Measurements from ENCODE around the gene XXYLT1. TPM values are rescaled to one million over a fixed set of nuclear protein-coding genes. Genes with fewer than 3 reads are reported as not detected.
"Not testable (repeated sequence)": the region's sequence is repeated elsewhere in the genome, so short reads cannot be mapped to it uniquely, and the experiment has no call there.

The XXYLT1 gene
- total and polyA plus RNA-seq, 7 donors, result 2.5 to 13.8 (median 11.1) TPM

DNA sequence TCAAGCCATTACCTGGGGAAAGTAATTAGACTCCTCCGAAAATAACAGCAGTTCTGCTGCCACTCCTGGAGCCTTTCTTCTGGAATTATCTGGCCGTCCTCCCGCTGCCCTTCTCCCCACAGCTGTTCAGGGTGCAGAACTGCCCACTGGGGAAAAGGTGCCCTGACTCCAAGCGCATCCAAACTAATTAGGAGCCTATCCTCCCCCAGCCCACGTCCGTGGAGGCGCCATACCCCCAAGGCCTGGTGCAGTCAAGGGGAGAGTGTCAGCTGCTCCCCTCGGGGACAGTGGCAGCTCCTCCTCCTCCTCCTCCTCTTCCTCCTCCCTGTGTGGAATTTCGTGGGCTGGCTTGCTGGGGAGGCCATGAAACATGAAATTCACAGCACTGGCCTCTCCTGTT lies 177.2 kb downstream of the XXYLT1 start:
- H3K9me3 ChIP-seq, result no peaks in the 10 kb centered on the region
- TF ChIP-seq EP300 (IDR thresholded peaks at IDR 0.05) (no peak), POLR2AphosphoS5 (IDR thresholded peaks at IDR 0.05) (no peak), POLR2A (IDR thresholded peaks at IDR 0.05) (no peak)
- TF ChIP-seq, protein P1, sequence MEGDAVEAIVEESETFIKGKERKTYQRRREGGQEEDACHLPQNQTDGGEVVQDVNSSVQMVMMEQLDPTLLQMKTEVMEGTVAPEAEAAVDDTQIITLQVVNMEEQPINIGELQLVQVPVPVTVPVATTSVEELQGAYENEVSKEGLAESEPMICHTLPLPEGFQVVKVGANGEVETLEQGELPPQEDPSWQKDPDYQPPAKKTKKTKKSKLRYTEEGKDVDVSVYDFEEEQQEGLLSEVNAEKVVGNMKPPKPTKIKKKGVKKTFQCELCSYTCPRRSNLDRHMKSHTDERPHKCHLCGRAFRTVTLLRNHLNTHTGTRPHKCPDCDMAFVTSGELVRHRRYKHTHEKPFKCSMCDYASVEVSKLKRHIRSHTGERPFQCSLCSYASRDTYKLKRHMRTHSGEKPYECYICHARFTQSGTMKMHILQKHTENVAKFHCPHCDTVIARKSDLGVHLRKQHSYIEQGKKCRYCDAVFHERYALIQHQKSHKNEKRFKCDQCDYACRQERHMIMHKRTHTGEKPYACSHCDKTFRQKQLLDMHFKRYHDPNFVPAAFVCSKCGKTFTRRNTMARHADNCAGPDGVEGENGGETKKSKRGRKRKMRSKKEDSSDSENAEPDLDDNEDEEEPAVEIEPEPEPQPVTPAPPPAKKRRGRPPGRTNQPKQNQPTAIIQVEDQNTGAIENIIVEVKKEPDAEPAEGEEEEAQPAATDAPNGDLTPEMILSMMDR (IDR thresholded peaks at IDR 0.05), result no peak
- intact Hi-C loops (cut with DNase I), result no loop called here
- WGBS, 2 donors, result 58 to 89% methylated on average over 9 of the region's 9 CpGs
- H3K4me3 ChIP-seq, result no peak overlapping the region
- H3K4me1 ChIP-seq, result no peaks in the 10 kb centered on the region
- no peak overlapping the region for H3K27ac ChIP-seq
- DNase-seq, result no peak
- no peaks in the 10 kb centered on the region for H3K36me3 ChIP-seq
- no peaks in the 10 kb centered on the region for H3K27me3 ChIP-seq

DNA sequence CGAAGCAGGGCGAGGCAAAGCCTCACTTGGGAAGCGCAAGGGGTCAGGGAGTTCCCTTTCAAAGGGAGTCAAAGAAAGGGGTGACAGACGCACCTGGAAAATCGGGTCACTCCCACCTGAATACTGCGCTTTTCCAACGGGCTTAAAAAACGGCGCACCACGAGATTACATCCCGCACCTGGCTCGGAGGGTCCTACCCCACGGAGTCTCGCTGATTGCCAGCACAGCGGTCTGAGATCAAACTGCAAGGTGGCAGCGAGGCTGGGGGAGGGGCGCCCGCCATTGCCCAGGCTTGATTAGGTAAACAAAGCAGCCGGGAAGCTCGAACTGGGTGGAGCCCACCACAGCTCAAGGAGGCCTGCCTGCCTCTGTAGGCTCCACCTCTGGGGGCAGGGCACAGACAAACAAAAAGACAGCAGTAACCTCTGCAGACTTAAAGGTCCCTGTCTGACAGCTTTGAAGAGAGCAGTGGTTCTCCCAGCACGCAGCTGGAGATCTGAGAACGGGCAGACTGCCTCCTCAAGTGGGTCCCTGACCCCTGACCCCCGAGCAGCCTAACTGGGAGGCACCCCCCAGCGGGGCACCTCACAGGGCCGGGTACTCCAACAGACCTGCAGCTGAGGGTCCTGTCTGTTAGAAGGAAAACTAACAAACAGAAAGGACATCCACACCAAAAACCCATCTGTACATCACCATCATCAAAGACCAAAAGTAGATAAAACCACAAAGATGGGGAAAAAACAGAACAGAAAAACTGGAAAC lies 182.9 kb downstream of the XXYLT1 start:
- DNase-seq; H3K9me3 ChIP-seq; intact Hi-C loops (cut with DNase I); H3K27me3 ChIP-seq; H3K4me1 ChIP-seq; H3K36me3 ChIP-seq: not testable (repeated sequence)
- Histone ChIP-seq H3K4me3 (peak overlapping the region in 2 of 4 donors; percentile 5 to 26), H3K27ac (peak overlapping the region in 1 of 4 donors; percentile 34)
- 14 to 32% methylated on average over 19 to 23 of the region's 25 CpGs for WGBS, 2 donors

DNA sequence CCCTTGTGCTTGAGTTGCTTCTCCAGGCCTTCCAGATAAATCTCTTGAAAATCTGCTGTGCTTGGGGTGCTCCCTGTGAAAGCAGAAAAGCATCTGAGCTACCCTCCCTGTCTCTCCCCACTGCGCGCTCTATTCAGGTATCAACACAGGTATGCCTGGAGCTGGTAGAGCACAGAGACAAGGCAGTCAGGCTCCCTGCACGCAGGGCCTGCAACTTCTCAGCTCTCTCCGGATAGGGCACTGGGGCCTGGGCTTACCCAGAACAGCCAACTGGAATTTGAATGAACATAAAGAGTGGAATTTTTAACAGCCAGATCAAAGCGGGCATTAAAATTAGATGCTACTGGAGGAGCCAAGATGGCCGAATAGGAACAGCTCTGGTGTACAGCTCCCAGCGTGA lies 183.6 kb downstream of the XXYLT1 start:
- H3K4me3 ChIP-seq, result peak overlapping the region in 2 of 4 donors; percentile 5 to 26

DNA sequence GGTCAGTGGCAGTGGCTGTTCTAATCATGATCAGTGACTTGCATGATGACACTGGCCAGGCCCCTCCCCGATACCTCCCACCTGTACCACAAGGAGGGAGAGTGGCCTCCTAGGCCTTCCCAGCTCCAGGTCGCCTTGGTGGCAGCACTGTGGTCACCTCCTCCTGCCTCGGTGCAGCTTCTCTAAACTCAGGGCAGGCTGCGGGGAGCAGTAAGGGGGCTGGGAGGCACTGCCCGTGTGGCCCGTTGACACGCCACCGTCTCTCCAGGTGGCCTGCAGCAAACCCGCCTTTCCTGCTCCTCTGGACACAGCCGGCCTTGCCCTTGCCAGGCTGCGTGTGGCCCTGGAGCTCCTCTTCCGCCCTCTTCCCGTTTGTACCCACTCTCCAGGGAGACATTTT lies 184.1 kb downstream of the XXYLT1 start:
- Histone ChIP-seq H3K9me3 (no peaks in the 10 kb centered on the region), H3K4me3 (no peak overlapping the region), H3K36me3 (no peaks in the 10 kb centered on the region), H3K27ac (peak overlapping the region in 1 of 4 donors; percentile 34), H3K27me3 (no peaks in the 10 kb centered on the region), H3K4me1 (peaks cover 0 to 5% (median 1%) of the 10 kb centered on the region in 4 donors)
- DNase-seq, result no peak
- intact Hi-C loops (cut with DNase I), result no loop called here
- WGBS, 2 donors, result 90 to 92% methylated on average over 13 of the region's 13 CpGs
- TF ChIP-seq POLR2AphosphoS5 (IDR thresholded peaks at IDR 0.05), result no peak
- no peak for TF ChIP-seq POLR2A (IDR thresholded peaks at IDR 0.05)
- TF ChIP-seq, protein P1 (IDR thresholded peaks at IDR 0.05), result no peak
- TF ChIP-seq EP300 (IDR thresholded peaks at IDR 0.05), result no peak

More for the DNA sequence above, 183.6 kb downstream of the XXYLT1 start:
- WGBS, 2 donors, result 63 to 71% methylated on average over 7 of the region's 7 CpGs
- no peak for TF ChIP-seq POLR2AphosphoS5 (IDR thresholded peaks at IDR 0.05)
- TF ChIP-seq, protein P1 (IDR thresholded peaks at IDR 0.05), result no peak
- TF ChIP-seq EP300 (IDR thresholded peaks at IDR 0.05), result no peak
- TF ChIP-seq POLR2A (IDR thresholded peaks at IDR 0.05), result no peak
- no peak for DNase-seq
- intact Hi-C loops (cut with DNase I), result no loop called here
- Histone ChIP-seq H3K9me3 (no peaks in the 10 kb centered on the region), H3K4me1 (peaks cover 0 to under 1% (median 0%) of the 10 kb centered on the region in 4 donors), H3K27me3 (no peaks in the 10 kb centered on the region), H3K36me3 (no peaks in the 10 kb centered on the region), H3K27ac (peak overlapping the region in 1 of 4 donors; percentile 34)

DNA sequence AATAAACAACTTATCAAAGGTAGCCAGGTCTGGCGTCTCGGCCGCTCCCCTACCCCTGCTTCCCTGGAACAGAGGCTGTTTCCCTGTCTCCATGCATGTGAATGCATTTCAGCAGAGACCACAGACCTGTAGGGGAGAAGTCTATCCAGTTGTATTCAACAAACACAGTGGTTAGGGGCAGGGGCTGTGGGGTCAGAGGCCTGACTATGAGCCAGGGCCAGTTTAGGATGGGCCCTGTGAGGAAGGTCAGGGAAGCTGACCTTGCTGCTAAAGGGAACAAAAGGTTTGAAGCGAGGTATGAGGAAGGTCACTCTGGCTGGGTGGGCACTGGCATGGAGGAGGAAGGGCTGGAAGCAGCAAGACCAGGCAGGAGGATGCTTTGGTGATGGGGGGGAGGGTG lies 184.6 kb downstream of the XXYLT1 start:
- Histone ChIP-seq H3K36me3 (no peaks in the 10 kb centered on the region), H3K27ac (no peak overlapping the region), H3K27me3 (no peaks in the 10 kb centered on the region), H3K4me3 (no peak overlapping the region), H3K9me3 (no peaks in the 10 kb centered on the region), H3K4me1 (peaks cover 0 to 10% (median 4%) of the 10 kb centered on the region in 4 donors)
- DNase-seq, result no peak
- TF ChIP-seq, protein P1 (IDR thresholded peaks at IDR 0.05), result no peak
- TF ChIP-seq EP300 (IDR thresholded peaks at IDR 0.05), result no peak
- WGBS, 2 donors, result 92 to 96% methylated on average over 4 of the region's 4 CpGs
- intact Hi-C loops (cut with DNase I), result no loop called here
